CD4-positive, alpha-beta T cell treated with Interleukin-4 for 4 hours (primary cell): ENCODE data around the gene ALDH1B1.
A peak's percentile ranks its signal among the peaks of the same experiment; 100 is the strongest.
"Not testable (repeated sequence)": the region's sequence is repeated elsewhere in the genome, so short reads cannot be mapped to it uniquely, and the experiment has no call there.

Source experiments
- DNase-seq: peaks from one replicate; pipeline ENCODE4 v3.0.0-alpha.2; 2020

ALDH1B1 gene

GRCh38 chr9:38362852-38363588 is 29.5 kb upstream of the ALDH1B1 start:
- DNase-seq, result peak; percentile 6

DNA sequence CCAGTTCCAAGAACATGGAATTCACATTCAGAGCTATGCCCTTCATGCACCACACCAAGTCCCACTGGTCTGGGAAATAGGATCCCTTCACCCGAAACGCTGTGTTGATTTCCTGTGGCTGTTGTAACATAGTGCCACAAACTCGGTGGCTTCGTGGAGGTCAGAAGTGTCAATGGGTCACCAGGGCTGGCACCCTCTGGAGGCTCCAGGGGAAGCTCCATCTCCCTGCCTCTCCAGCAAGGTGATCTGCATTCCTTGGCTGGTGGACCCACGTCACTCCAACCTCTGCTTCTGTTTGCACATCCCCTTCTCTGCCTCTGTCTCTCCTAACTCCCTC is 28.9 kb upstream of the ALDH1B1 start:
- DNase-seq, result no peak

- DNase-seq, result no peak
Measured at GRCh38 chr9:38367898-38368297, 24.6 kb upstream of the ALDH1B1 start.

DNA sequence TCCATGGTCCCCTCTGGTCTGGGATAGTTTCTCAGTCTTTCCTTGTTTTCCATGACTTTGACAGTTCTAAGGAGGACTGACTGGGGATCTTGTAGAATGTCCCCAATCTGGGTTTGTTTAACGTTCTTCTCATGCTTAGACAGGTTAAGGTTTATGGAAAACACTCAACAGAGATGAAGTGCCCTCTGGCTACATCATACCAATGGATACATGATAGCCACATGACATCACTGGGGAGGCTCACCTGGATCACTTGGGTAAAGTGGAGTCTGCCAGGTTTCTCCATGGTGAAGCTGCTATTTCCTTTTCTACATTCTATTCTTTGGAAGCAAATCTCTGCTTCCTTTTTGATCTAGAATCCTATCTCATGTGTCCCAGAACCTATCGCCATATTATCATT is 23.8 kb upstream of the ALDH1B1 start:
- no peak for DNase-seq

- no peak for DNase-seq
Measured at GRCh38 chr9:38370176-38370575, 22.3 kb upstream of the ALDH1B1 start.

DNA sequence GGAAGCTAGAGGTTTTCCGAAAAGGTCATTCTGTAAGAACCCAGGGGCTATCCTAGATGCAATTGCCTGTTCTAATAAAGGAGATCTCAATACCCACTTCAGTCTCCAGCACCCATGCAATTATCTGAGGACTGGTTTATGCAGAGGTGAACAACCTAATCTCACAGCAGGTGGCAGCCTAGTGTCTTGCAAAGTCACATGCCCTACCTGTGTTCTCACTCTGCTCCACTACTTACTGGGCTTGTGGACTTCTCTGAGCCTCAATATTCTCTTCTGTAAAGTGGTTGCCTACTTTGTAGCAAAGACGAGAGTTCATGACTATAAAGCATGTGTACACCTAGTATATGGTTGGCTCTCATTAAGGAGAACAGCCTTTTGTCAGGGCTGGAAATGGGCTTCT is 21.0 kb upstream of the ALDH1B1 start:
- DNase-seq, result peak; percentile 2

GRCh38 chr9:38372762-38373619 is 19.5 kb upstream of the ALDH1B1 start:
- no peak for DNase-seq

GRCh38 chr9:38373679-38374078 is 18.8 kb upstream of the ALDH1B1 start:
- no peak for DNase-seq

DNA sequence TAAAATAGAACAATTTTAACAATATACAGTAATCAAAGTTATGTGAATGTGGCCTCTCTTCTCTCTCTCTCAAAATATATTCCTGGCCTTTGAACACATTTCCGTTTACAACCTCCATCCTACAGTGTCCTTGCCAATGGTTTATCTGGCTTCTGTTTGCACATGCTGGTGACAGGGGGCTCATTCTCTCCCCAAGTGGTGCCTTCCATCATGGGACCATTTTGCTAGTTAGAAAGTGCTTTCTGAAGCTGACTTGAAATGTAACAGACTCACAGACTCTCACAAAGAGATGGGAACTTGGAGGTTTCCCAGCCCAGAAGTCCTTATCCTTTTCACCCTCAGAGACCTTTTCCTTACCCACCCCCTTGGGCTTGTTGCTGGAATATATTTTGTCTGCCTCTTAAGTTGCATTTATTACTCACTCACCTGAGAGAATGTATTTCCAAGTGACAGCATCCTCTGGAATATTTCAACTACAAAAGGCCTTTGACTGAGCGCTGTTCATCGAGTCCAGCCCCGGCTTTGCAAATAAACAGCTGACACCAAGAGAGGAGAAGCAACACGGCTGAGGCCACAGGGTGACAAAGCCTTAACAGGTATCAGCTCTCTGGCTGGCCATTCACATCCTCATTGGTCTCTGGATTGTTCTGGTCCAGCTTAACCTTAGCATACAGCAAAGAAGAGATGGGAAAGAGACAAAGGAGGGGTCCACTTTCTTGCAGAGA is 17.5 kb upstream of the ALDH1B1 start:
- no peak for DNase-seq

- no peak for DNase-seq
Measured at GRCh38 chr9:38375572-38375963, 16.9 kb upstream of the ALDH1B1 start.

GRCh38 chr9:38376021-38376670 is 16.4 kb upstream of the ALDH1B1 start:
- DNase-seq, result no peak

DNA sequence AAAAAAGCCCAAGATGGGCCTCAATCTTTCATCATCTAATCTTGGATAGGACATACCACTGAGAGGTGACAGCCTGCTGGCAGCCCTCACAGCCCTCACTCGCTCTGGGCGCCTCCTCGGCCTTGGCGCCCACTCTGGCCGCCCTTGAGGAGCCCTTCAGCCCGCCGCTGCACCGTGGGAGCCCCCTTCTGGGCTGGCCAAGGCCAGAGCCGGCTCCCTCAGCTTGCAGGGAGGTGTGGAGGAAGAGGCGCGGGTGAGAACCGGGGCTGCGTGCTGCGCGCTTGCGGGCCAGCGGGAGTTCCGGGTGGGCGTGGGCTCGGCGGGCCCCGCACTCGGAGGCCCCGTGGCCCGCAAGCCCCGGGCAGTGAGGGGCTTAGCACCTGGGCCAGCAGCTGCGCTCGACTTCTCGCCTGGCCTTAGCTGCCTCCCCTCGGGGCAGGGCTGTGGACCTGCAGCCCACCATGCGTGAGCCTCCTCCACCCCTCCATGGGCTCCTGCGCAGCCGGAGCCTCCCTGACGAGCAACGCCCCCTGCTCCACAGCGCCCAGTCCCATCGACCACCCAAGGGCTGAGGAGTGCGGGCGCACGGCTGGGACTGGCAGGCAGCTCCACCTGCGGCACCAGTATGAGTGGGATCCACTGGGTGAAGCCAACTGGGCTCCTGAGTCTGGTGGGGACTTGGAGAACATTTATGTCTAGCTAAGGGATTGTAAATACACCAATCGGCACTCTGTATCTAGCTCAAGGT is 15.0 kb upstream of the ALDH1B1 start:
- not testable (repeated sequence) for DNase-seq

DNA sequence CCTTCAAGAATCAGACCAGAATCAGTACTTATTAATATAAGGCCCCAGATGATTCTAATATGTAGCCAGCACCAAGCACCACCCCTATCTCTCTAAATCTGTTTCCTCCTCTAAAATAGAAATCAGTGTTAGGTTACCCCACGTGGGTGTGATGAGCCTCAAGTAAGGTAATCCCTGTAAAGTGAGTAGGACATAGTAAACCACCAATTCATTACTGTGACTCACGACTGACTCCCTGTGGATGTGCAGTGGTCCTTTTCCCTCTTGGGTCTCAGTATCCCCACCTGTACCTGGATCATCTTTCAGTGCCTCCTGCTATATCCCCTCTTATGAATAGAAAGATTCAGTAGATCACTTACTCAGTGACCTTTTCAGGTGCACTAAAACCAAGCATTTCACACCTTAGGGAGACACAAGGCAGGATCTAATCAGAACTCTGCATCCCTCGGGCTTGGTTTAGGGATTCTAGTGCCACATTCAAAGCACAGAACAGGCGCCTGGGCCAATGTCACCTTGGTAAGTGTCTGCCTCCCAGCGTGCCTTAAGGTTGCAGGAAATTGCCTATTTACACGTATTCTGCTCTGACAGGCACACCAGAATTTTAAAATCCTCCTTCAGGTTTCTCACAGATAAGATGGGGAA is 12.2 kb upstream of the ALDH1B1 start:
- no peak for DNase-seq

- DNase-seq, result no peak
Measured at GRCh38 chr9:38380872-38381534, 11.5 kb upstream of the ALDH1B1 start.

GRCh38 chr9:38382141-38382540 is 10.4 kb upstream of the ALDH1B1 start:
- DNase-seq, result no peak

- no peak for DNase-seq
Measured at GRCh38 chr9:38384990-38385848, 7.3 kb upstream of the ALDH1B1 start.

GRCh38 chr9:38385896-38386295 is 6.6 kb upstream of the ALDH1B1 start:
- no peak for DNase-seq

DNA sequence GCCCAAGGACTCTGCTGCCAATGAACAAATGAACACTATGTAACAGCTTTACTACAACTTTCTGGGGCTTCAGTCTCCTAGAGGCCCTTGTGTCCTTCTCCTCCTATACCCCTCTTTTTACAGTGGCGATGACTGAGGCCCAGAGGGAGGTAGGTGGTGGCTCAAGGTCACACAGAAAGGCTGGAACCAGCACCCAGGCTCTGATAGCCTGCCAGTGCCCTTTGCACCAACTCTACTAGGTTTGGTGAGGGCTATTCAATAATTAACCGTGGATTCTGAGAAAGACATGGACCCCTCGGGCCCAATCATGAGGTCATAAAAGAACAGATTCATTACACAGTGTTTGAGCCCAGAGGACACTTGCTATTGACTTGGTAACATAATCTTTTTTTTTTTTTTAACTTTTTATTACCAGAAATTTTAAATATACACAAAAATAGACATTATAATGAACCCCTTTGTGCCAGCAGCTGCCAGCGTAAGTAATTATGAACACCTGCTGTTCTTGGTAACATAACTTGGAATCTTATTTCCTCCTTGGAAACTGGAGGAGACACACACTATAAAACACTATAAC is 6.1 kb upstream of the ALDH1B1 start:
- no peak for DNase-seq

DNA sequence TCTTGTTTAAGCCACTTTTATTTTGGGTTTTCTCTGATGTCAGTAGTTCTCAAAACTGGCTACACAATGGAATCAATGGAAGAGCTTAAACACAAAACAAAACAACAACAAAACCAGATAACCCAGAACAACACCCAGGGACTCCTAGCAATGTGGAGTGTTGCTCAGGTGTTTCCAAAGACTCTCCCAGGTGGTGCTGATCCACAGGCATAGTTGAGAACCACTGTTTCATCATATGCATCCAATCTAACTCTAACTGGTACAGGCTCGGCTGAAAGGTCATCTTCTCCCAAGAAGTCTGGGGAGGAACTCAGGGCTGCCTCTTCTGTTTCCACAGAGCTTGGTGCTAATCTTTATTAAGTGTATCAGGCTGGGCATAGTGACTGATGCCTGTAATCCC is 5.4 kb upstream of the ALDH1B1 start:
- DNase-seq, result no peak

DNA sequence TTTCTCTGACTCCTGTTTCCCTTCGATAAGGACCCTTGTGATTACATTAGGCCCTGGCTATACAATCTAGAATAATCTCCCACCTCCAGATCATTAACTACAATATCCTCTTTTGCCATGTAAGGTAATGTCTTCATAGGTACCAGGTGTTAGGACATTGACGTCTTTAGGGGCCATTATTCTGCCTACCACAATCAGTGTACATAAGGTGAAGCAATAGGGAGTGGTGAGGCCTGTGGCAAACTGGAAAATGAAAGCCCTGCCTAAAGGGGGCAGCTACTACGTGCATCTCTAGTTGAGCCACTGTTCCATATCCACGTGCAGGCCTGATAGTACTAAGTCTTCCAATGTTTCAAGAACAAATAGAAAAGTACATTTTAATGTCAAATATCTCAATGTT is 4.8 kb upstream of the ALDH1B1 start:
- DNase-seq, result no peak
